Neural crest cell (in vitro differentiated cells): ENCODE data around the gene FBXL7. TPM values are rescaled to one million over a fixed set of nuclear protein-coding genes. Genes with fewer than 3 reads are reported as not detected.

ENCODE experiments used
- DNase-seq: peaks from one replicate; pipeline ENCODE4 v3.0.0; 2021; ENCODE audit warnings: low read depth, mixed read lengths, low spot score
- H3K27ac Mint-ChIP-seq: one replicate; pipeline ENCODE4 v1.8.0; 2021; ENCODE audit warnings: mild to moderate bottlenecking, mixed read lengths; ENCODE audit not compliant: unreplicated experiment
- H3K27me3 Mint-ChIP-seq: 2 replicates; pipeline ENCODE4 v1.8.0; 2021; ENCODE audit warnings: low read depth, mild to moderate bottlenecking, mixed read lengths
- H3K36me3 Mint-ChIP-seq: 2 replicates; pipeline ENCODE4 v1.8.0; 2021; ENCODE audit warnings: low read depth, mild to moderate bottlenecking, mixed read lengths
- H3K4me1 Mint-ChIP-seq: 2 replicates; pipeline ENCODE4 v1.8.0; 2021; ENCODE audit warnings: mixed read lengths
- H3K4me3 Mint-ChIP-seq: one replicate; pipeline ENCODE4 v1.8.0; 2021; ENCODE audit warnings: mild to moderate bottlenecking, mixed read lengths
- H3K9me3 Mint-ChIP-seq: 2 replicates; pipeline ENCODE4 v1.8.0; 2021; ENCODE audit warnings: mixed read lengths
- CTCF ChIP-seq: fragments of 200-600 bp; sonication (generic); conservative IDR thresholded peaks from 2 replicates; pipeline ENCODE4 v1.5.0; 2021; ENCODE audit warnings: antibody characterized with exemption, mild to moderate bottlenecking
- total RNA-seq: library from RNA; stranded (reverse); gene quantifications from 2 replicates; pipeline ENCODE4 v1.2.1, GENCODE V29; 2021

FBXL7 gene
- total RNA-seq, 1 donor from 2014 or later: 20.8 TPM

- DNase-seq: no peak
- TF ChIP-seq CTCF: no peak
- no peak overlapping the region for H3K27ac Mint-ChIP-seq
- no peak overlapping the region for H3K4me3 Mint-ChIP-seq
- H3K4me1 Mint-ChIP-seq: peaks cover 5% of the 10 kb centered on the region
- H3K27me3 Mint-ChIP-seq: no peaks in the 10 kb centered on the region
- H3K36me3 Mint-ChIP-seq: no peaks in the 10 kb centered on the region
- peaks cover 3% of the 10 kb centered on the region for H3K9me3 Mint-ChIP-seq
Observed at GRCh38 chr5:15612915-15613635, 113.1 kb downstream of the FBXL7 start.

- Mint-ChIP-seq H3K27ac (no peak overlapping the region), H3K4me1 (peaks cover 7% of the 10 kb centered on the region), H3K4me3 (no peak overlapping the region), H3K9me3 (peaks cover 2% of the 10 kb centered on the region), H3K36me3 (no peaks in the 10 kb centered on the region), H3K27me3 (no peaks in the 10 kb centered on the region)
- no peak for TF ChIP-seq CTCF
- no peak for DNase-seq
Observed at GRCh38 chr5:15614679-15615078, 114.7 kb downstream of the FBXL7 start.

- no peak for DNase-seq
- no peak overlapping the region for H3K4me3 Mint-ChIP-seq
- no peaks in the 10 kb centered on the region for H3K9me3 Mint-ChIP-seq
- peaks cover 7% of the 10 kb centered on the region for H3K4me1 Mint-ChIP-seq
- no peak overlapping the region for H3K27ac Mint-ChIP-seq
- no peaks in the 10 kb centered on the region for H3K27me3 Mint-ChIP-seq
- peaks cover 4% of the 10 kb centered on the region for H3K36me3 Mint-ChIP-seq
- no peak for TF ChIP-seq CTCF
Observed at GRCh38 chr5:15615859-15616258, 115.9 kb downstream of the FBXL7 start.

DNA sequence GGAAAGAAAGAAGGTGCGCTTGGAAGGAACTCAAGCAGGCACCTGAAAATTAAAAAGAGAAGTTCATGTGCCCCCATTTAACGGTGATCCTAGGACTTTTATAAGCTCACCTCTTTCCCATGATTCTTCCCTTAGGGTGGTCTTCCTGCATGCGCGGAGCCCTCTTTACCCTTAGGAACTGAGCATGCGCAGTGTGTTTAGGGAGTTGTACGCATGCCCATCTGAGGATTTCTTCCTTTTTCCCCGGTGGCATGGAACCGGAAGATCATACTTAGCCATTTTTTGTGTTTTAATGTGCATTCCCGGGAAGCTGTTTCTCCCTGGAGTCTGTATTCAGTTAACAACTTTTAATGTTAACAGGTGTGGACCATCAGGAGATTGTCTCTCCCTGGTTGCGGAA, 119.0 kb downstream of the FBXL7 start:
- DNase-seq: no peak
- peaks cover 4% of the 10 kb centered on the region for H3K36me3 Mint-ChIP-seq
- no peak for TF ChIP-seq CTCF
- no peaks in the 10 kb centered on the region for H3K27me3 Mint-ChIP-seq
- H3K27ac Mint-ChIP-seq: no peak overlapping the region
- no peak overlapping the region for H3K4me3 Mint-ChIP-seq
- H3K9me3 Mint-ChIP-seq: no peaks in the 10 kb centered on the region
- H3K4me1 Mint-ChIP-seq: peaks cover 9% of the 10 kb centered on the region

- no peak for DNase-seq
- peaks cover 13% of the 10 kb centered on the region for H3K4me1 Mint-ChIP-seq
- no peak for TF ChIP-seq CTCF
- peak overlapping the region; percentile 14 for H3K27ac Mint-ChIP-seq
- peaks cover 4% of the 10 kb centered on the region for H3K36me3 Mint-ChIP-seq
- no peak overlapping the region for H3K4me3 Mint-ChIP-seq
- H3K9me3 Mint-ChIP-seq: no peaks in the 10 kb centered on the region
- H3K27me3 Mint-ChIP-seq: no peaks in the 10 kb centered on the region
Observed at GRCh38 chr5:15620501-15620900, 120.5 kb downstream of the FBXL7 start.
